Fibroblast of lung (primary cell): ENCODE data around the gene ARGFX.

ENCODE experiments used
- CTCF ChIP-seq, 2 donors: IDR thresholded peaks in 1 of 2; conservative IDR thresholded peaks in 1 of 2; 1 replicate in 1 of 2; 2 replicates in 1 of 2; pipeline ENCODE4 v1.5.1; 2011 to 2012; ENCODE audit warnings: low read length in 2 of 2, control low read depth in 1 of 2, inconsistent platforms in 1 of 2, low read depth in 1 of 2, mild to moderate bottlenecking in 1 of 2
- EZH2 ChIP-seq: IDR thresholded peaks from 2 replicates; pipeline ENCODE4 v1.5.1; 2012; ENCODE audit warnings: low read length, control low read depth, mild to moderate bottlenecking; ENCODE audit errors: missing control alignments

GRCh38 chr3:121552379-121552778 is 15.4 kb upstream of the ARGFX start:
- no peak for TF ChIP-seq CTCF (conservative IDR thresholded peaks at IDR 0.05 in 1 of 2, IDR thresholded peaks at IDR 0.05 in 1 of 2; ENCODE audit: low read depth in 1 of 2, low read length in 2 of 2)
- TF ChIP-seq EZH2: no peak
